ENCODE measurements around the gene PTPRT. TPM values are rescaled to one million over a fixed set of nuclear protein-coding genes. Genes with fewer than 3 reads are reported as not detected.

PTPRT gene
- total RNA-seq, 4 donors from 2014 or later: 0.72 to 2.5 (median 1.4) TPM

DNA sequence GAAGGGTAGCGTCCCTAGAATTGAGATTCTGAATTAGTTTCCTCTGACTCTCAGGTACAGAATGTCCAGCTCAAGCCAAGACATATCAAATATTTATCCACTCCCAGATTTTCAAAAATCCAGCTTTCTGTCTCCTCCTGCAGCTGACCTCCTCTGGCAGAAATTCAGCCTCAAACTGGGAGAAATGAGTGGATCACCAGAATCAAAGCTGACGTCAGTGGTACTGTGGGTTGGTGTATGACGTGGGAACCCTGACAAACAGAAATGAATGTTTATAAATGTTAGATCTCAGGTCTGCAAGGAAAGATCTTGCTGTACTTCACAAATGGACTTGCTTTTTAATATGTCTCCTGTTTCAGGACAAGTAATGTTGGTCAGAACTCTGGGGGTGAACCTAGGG is 595.0 kb downstream of the PTPRT start:
- 82% methylated on average over 3 of the region's 3 CpGs for WGBS
- H3K4me1 ChIP-seq: no peaks in the 10 kb centered on the region

DNA sequence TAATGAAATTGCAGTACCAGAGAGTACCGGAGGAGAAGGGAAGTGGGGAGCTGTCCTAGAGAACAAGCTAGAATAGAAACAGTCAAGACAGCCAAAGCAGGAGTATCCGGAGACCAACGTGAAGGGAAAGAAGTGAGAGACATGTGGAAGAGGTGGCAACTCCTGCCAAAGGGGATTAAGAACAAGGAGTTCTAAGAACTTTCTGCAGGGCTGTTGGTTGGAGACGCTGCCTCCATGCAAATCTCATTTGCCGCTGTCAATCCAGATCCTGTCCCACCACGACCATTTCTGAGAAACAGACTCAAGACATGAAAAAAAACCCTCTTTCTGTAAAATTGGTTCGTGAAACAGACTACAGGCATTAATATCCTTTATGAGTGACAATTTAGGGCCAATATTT is 595.7 kb downstream of the PTPRT start:
- 73% methylated on average over 7 of the region's 7 CpGs for WGBS

More for the DNA sequence above, 595.0 kb downstream of the PTPRT start:
- no peaks in the 10 kb centered on the region for H3K36me3 ChIP-seq
- H3K27me3 ChIP-seq: no peaks in the 10 kb centered on the region
- TF ChIP-seq POLR2A (IDR thresholded peaks at IDR 0.05): no peak
- TF ChIP-seq, protein P1, sequence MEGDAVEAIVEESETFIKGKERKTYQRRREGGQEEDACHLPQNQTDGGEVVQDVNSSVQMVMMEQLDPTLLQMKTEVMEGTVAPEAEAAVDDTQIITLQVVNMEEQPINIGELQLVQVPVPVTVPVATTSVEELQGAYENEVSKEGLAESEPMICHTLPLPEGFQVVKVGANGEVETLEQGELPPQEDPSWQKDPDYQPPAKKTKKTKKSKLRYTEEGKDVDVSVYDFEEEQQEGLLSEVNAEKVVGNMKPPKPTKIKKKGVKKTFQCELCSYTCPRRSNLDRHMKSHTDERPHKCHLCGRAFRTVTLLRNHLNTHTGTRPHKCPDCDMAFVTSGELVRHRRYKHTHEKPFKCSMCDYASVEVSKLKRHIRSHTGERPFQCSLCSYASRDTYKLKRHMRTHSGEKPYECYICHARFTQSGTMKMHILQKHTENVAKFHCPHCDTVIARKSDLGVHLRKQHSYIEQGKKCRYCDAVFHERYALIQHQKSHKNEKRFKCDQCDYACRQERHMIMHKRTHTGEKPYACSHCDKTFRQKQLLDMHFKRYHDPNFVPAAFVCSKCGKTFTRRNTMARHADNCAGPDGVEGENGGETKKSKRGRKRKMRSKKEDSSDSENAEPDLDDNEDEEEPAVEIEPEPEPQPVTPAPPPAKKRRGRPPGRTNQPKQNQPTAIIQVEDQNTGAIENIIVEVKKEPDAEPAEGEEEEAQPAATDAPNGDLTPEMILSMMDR (IDR thresholded peaks at IDR 0.05): no peak
- no peak for TF ChIP-seq POLR2AphosphoS5 (IDR thresholded peaks at IDR 0.05)
- no peak for TF ChIP-seq EP300 (IDR thresholded peaks at IDR 0.05)
- no peak overlapping the region for H3K27ac ChIP-seq
- H3K9me3 ChIP-seq: no peaks in the 10 kb centered on the region
- no peak overlapping the region for H3K4me3 ChIP-seq
- DNase-seq (ENCODE audit: low spot score in 2 of 2): no peak

DNA sequence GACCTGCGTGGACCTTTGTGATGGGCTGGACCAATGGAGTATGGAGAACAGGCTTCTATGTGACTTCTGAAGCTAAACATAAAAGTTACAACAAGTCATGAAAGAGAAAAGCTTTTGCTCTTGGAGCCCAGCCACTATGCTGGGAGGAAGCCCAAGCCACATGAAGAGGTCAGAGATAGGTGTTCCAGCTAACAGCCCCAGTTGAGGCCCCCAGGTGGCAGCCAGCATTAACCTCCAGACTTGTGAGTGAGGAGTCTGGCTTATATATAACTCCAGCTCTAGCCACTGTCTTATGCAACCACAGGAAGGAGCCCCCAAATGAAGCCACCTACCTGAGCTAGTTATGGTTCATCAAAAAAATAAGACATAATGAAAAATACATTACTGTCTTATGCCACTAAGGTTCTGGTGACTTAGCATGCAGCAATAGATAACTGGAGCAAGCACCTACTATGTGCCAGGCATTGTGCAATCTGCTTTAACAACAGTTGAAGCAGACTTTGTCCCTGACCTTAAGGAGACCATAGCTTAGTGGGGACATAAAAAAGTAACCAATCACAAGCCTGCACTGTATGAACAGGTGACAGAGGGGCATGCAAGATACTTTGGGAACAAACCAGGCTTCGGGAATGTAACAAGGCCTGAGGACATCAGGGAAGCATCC is 599.6 kb downstream of the PTPRT start:
- Histone ChIP-seq H3K27ac (no peak overlapping the region), H3K4me1 (no peaks in the 10 kb centered on the region), H3K27me3 (no peaks in the 10 kb centered on the region), H3K4me3 (no peak overlapping the region), H3K9me3 (no peaks in the 10 kb centered on the region), H3K36me3 (no peaks in the 10 kb centered on the region)
- no peak for DNase-seq (ENCODE audit: low spot score in 2 of 2)
- 40% methylated on average over 2 of the region's 2 CpGs for WGBS
- TF ChIP-seq POLR2A (IDR thresholded peaks at IDR 0.05): no peak
- TF ChIP-seq, protein P1 (IDR thresholded peaks at IDR 0.05): no peak
- no peak for TF ChIP-seq EP300 (IDR thresholded peaks at IDR 0.05)
- TF ChIP-seq POLR2AphosphoS5 (IDR thresholded peaks at IDR 0.05): no peak

More for the DNA sequence above, 595.7 kb downstream of the PTPRT start:
- Histone ChIP-seq H3K27ac (no peak overlapping the region), H3K9me3 (no peaks in the 10 kb centered on the region), H3K27me3 (no peaks in the 10 kb centered on the region), H3K4me1 (no peaks in the 10 kb centered on the region), H3K4me3 (no peak overlapping the region), H3K36me3 (no peaks in the 10 kb centered on the region)
- no peak for DNase-seq (ENCODE audit: low spot score in 2 of 2)
- no peak for TF ChIP-seq POLR2AphosphoS5 (IDR thresholded peaks at IDR 0.05)
- TF ChIP-seq, protein P1 (IDR thresholded peaks at IDR 0.05): no peak
- TF ChIP-seq EP300 (IDR thresholded peaks at IDR 0.05): no peak
- TF ChIP-seq POLR2A (IDR thresholded peaks at IDR 0.05): no peak

DNA sequence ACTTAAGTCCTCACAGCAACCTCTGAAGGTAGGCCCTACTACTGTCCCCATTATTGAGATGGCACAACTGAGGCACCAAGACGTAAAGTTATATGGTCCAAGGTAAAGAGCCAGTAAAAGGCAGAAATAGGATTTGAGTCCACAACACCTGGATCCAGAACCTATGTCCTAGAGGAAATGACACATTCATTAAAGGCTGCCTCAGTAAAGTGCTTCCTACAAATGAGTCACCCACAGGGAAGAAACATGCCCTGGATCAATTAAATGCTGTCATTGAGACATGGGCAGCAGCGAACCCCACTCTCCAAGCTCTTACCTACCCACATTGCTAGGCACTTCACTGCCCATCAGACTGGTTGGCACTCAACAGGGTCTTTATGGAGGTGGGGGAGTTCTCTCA is 600.9 kb downstream of the PTPRT start:
- 87% methylated on average over 2 of the region's 2 CpGs for WGBS
- no peak for TF ChIP-seq POLR2AphosphoS5 (IDR thresholded peaks at IDR 0.05)
- no peaks in the 10 kb centered on the region for H3K27me3 ChIP-seq
- H3K36me3 ChIP-seq: no peaks in the 10 kb centered on the region
- DNase-seq (ENCODE audit: low spot score in 2 of 2): no peak
- H3K27ac ChIP-seq: no peak overlapping the region
- H3K4me1 ChIP-seq: no peaks in the 10 kb centered on the region
- no peaks in the 10 kb centered on the region for H3K9me3 ChIP-seq
- H3K4me3 ChIP-seq: no peak overlapping the region

DNA sequence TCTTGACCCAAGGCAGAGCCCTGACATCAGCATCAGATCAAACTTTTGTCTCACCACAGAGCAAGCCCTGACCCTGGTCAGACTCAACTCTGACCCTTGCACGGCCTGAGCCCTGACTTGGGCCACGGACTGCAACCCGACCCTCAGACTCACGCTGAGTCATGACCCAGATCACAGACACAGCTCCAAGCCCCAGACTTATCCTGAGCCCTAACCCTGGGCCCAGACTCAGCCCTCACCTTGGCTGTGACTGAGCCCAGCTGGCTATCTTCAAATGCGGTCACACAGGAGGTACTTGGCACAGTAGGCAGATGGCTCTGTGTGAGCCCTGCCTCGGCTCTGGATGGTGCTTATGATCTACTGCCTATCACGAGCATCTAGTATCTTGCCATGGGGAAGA is 602.3 kb downstream of the PTPRT start:
- no peaks in the 10 kb centered on the region for H3K36me3 ChIP-seq
- 68% methylated on average over 7 of the region's 7 CpGs for WGBS
- TF ChIP-seq, protein P1 (IDR thresholded peaks at IDR 0.05): no peak
- TF ChIP-seq EP300 (IDR thresholded peaks at IDR 0.05): no peak
- no peak for TF ChIP-seq POLR2A (IDR thresholded peaks at IDR 0.05)
- no peak for TF ChIP-seq POLR2AphosphoS5 (IDR thresholded peaks at IDR 0.05)
- no peak overlapping the region for H3K4me3 ChIP-seq
- no peaks in the 10 kb centered on the region for H3K27me3 ChIP-seq
- no peak for DNase-seq (ENCODE audit: low spot score in 2 of 2)
- no peaks in the 10 kb centered on the region for H3K4me1 ChIP-seq
- H3K9me3 ChIP-seq: no peaks in the 10 kb centered on the region
- no peak overlapping the region for H3K27ac ChIP-seq

DNA sequence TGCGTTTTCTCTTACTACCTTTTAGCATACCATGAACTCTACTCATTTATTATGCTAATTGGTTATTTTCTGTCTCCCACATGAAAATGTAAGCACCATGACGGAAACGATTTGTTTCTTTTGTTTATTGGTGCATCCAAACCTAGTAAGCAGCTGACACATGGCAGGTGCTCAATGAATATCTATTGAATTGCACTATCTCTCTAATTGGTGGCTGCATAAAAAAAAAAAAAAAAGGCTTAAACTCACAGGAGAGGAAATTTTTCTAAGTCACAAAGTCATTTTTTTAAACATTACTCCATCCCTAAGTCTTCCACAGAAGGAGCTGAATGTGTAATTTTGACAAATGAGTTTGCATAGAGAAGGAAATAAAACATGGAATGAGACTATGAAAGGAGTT is 608.4 kb downstream of the PTPRT start:
- no peak for DNase-seq (ENCODE audit: low spot score in 2 of 2)
- H3K4me1 ChIP-seq: no peaks in the 10 kb centered on the region
- WGBS: 84% methylated on average over 3 of the region's 3 CpGs

More for the DNA sequence above, 608.4 kb downstream of the PTPRT start:
- no peaks in the 10 kb centered on the region for H3K9me3 ChIP-seq
- no peaks in the 10 kb centered on the region for H3K27me3 ChIP-seq
- H3K36me3 ChIP-seq: no peaks in the 10 kb centered on the region
- no peak overlapping the region for H3K27ac ChIP-seq
- H3K4me3 ChIP-seq: no peak overlapping the region
- TF ChIP-seq POLR2A (IDR thresholded peaks at IDR 0.05) (no peak), EP300 (IDR thresholded peaks at IDR 0.05) (no peak)
- TF ChIP-seq, protein P1 (IDR thresholded peaks at IDR 0.05): no peak

Measured in suprapubic skin (tissue), 4 donors.